ENCODE measurements around the gene FETUB.
"Not testable (repeated sequence)": the region's sequence is repeated elsewhere in the genome, so short reads cannot be mapped to it uniquely, and the experiment has no call there.

FETUB gene

DNA sequence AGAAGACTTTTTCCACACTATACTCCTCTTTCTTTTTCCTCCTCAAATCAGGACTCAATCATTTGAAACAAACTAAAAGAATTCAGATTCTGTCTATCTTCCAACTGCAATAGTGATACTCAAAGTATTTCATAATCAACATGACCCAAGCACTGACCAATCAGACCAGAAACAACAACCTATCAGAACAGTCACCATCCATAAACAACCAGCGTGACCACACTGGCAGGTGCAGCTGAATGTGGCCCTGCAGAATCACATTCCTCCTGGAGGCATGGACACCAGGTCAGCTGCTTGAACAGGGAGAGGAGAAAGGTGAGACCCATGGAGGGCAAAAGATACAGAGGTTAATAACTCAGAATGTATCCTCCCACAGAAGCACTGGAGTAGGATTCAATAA lies 39.0 kb downstream of the FETUB start:
- no peak for DNase-seq (ENCODE audit: low read depth)

GRCh38 chr3:186680869-186681268 lies 40.7 kb downstream of the FETUB start:
- DNase-seq (ENCODE audit: low read depth), result no peak

GRCh38 chr3:186682812-186683211 lies 42.6 kb downstream of the FETUB start:
- DNase-seq (ENCODE audit: low read depth), result no peak

DNA sequence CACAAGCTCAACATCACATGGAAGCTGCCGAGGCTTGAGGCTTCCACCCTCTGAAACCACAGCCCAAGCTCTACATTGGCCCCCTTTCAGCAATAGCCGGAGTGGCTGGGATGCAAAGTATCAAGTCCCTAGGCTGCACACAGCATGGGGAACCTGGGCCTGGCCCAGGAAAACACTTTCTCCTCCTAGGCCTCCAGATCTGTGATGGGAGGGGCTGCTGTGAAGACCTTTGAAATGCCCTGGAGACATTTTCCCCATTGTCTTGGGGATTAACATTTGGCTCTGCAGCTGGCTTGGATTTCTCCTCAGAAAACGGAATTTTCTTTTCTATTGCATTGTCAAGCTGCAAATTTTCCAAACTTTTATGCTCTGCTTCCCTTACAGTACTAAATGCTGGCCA lies 43.8 kb downstream of the FETUB start:
- no peak for DNase-seq (ENCODE audit: low read depth)

DNA sequence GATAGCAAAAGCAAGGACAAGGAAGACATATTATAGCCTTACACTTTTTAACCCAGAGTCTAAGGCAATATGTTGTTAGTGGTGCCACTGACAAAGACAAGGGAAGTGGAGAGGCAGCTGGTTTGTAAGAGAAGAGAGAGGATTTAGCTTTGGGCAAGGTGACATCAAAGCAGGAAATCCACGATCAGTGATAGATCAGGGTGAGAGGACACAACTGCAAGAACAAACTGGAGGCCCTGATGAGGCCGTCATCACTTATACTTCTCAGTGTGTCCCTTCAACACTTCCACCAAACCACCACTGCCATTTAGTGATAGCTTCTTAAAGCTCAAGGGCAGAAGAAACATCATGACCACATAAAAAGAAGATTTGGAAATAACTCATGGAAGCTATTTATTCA lies 46.3 kb downstream of the FETUB start:
- not testable (repeated sequence) for DNase-seq (ENCODE audit: low read depth)

DNA sequence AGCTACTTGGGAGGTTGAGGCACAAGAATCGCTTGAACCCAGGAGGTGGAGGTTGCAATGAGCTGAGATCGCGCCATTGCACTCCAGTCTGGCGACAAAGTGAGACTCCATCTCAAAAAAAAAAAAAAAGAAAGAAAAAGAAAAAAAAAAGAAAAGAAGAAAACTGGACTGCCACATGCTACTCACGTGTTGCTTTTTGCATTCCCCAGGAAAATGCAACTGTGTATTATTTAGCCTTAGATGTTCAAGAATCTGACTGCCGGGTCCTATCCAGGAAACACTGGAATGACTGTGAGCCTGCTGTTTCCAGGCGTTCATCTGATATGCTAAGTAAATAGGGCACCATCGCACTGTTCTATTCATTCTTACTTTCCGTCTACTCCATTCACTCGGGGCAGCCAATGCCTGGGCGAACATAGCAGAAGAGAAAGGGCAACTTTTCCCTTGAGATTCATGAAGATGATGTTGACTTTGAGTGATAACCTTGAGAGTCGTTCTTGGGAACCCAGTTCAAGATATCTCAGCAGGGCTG lies 47.0 kb downstream of the FETUB start:
- no peak for DNase-seq (ENCODE audit: low read depth)

DNA sequence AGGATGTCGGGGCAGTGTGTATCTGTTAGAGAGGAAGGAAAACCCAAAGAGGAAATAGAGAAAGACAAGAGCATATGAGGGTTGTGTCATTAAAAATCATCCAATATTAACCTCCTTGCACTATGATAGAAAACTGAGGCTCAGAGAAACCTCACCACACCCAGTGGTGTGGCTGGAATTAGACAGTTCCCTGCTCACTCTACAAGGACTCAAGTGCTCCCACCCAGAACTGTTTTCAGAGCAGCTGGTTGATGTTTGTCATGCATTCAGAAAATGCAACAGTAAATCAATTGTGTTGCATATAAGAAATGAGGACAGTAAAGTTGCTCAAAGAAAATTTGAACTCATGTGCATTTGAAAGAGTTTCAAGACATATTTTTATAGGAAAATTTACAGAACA lies 50.1 kb downstream of the FETUB start:
- not testable (repeated sequence) for DNase-seq (ENCODE audit: low read depth)

DNA sequence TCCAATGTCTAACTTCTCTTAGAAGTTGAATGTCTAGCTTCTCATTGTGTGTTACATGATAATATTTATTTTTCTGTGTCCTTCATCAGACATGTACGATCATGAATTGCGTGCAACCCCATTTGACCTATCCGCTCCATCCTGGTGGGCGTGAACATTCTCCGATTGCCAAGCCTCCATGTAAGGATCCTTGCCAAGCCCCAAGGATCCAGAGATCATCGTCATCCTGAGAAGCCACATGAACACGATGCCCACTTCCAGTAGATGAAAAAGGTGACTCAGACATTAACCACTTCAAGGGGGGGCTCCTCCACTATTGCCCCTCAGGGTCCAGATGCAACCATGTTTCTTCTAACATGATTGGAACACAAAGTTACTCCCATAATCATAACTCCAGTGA lies 51.5 kb downstream of the FETUB start:
- no peak for DNase-seq (ENCODE audit: low read depth)

- DNase-seq (ENCODE audit: low read depth), result no peak
Observed at GRCh38 chr3:186693843-186694242, 53.6 kb downstream of the FETUB start.

- no peak for DNase-seq (ENCODE audit: low read depth)
Observed at GRCh38 chr3:186694288-186695032, 54.3 kb downstream of the FETUB start.

DNA sequence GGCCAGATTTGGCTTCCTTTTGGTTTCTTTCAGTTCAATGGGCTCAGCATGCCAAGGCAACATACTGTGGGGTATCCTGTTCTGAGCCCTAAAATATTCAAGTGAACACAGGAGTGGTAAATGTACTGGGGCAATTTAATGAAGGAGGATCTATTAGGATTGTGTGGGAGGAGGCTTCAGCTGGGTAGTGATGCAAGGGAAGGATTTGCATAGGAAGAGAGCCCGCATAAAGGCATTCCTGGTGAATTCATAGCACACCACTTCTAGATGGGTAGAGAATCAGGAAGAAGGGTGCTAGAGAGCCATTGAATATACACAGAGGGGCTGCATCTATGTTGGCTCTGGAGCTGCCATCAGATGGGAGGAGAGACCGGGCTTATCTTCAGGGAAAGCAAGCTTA lies 56.3 kb downstream of the FETUB start:
- DNase-seq (ENCODE audit: low read depth), result no peak

GRCh38 chr3:186697510-186697909 lies 57.3 kb downstream of the FETUB start:
- no peak for DNase-seq (ENCODE audit: low read depth)

DNA sequence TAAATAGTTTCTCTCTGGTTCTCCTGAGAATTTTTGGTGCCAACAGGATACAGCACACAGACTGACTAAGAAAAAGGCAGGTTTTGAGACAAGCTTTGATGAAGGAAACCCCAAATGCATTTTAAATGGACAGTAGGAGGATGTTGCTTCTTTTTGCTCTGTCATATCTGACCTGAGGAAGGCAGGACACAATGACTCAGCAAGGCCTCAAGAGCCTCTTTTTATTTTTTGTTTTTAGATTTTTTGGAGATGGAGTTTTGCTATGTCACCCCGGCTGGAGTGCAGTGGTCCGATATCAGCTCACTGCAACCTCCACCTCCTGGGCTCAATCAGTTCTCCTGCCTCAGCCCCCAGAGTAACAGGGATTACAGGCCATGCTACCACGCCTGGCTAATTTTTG lies 60.1 kb downstream of the FETUB start:
- DNase-seq (ENCODE audit: low read depth), result no peak

DNA sequence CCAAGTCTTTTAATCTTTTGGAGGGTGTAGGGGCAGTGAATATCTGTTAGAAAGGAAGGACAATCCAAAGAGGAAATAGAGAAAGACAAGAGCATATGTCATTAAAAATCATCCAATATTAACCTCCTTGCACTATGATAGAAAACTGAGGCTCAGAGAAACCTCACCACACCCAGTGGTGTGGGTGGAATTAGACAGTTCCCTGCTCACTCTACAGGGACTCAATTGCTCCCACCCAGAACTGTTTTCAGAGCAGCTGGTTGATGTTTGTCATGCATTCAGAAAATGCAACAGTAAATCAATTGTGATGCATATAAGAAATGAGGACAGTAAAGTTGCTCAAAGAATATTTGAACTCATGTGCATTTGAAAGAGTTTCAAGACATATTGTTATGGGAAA lies 62.3 kb downstream of the FETUB start:
- DNase-seq (ENCODE audit: low read depth), result not testable (repeated sequence)

Data from stimulated activated CD8-positive, alpha-beta memory T cell treated with anti-CD3 and anti-CD28 coated beads, Interleukin-7, amount 100 ng/mL, for 24 hours (primary cell).